NCI-H2081 treated with DMSO at 0.1 percent for 48 hours (cell line): ENCODE measurements around the gene RAB11FIP2.

Source experiments
- DNase-seq: peaks from one replicate; lab custom pipeline; 2025; lab: John Stamatoyannopoulos, UW

The RAB11FIP2 gene

DNA sequence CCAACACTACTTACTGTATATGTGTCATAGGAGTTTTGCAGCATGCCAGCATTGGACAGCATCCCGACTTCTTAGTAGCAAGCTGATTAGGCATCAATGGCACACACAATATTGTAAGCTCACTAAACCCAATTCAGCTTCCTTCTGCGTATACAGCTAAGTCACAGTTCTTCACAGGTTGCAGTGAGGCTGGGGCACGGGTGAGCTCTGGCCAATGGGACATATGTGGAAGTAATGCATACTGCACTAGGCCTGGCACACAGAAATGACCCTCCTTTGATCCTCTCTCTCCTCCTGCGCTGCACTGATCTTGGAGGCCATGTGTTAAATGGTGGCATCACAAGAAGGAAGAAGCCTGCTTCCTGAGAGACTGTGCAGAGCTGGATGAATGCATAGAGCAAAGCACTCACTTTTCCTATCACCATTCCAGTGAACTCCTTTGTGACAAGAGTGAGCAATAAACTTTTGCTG is 11.9 kb downstream of the RAB11FIP2 start:
- DNase-seq: no peak

DNA sequence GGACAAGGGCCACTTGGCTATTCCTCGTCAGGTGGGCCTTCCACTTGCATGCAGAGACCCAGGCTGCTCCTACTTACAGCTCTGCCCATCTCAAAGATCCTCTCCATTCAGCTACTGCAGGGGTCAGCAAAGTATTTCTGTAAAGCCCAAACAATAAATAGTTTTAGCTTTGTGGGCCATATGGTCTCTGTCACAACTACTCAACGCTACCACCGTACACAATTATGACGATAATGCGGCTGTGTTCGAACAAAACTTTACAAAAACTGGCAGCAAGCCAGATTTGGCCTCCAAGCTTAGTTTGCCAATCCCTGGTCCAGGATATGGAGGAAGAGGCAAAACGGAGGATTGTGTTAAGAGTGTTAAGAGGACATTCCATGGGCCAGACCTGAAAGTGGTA is 12.8 kb downstream of the RAB11FIP2 start:
- no peak for DNase-seq

DNA sequence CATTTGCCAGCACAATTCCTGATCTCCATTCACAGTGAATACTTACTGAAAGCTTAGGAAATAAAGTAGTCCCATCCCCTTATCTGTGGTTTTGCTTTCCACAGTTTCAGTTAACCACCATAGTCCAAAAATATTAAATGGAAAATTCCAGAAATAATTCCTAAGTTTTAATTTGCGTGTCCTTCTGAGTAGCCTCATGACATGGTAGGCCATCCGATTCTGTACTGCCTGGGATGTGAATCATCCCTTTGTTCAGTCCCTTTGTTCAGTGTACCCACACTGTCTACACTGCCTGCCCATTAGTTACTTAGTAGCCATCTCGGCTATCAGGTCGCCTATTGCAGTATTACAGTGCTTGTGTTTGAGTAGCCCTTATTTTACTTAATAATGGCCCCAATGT is 14.2 kb downstream of the RAB11FIP2 start:
- no peak for DNase-seq

DNA sequence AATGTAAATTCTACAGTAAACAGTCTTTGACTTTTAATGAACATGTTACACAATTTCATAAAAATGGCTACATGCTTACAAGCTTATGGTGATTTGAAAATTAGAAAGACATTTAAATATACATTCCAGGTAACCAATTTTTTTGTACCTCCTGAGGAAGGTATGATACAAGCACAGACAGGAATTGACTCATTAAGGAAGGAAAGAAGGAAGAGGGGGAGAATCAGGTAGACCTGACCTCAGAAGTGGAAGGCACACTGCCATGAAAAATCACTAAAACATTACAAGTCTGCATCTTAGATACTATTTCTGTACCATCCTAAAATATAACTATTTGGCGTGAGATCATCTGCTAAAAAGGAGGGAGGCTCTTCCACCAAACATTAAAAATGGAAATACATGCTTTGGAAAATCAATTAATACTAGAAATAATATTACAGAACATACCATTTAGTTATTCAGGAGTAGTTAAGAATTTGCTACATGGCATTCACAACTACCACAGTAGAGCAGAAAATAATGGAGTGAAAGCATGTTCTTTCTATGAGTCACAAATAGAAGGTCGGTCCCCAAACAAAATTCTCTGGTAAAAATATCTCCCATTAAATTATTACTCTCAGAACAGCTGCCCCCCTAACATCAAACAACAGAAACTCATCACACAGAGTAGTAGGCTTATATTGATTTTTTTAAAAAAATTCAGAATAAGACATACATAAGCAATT is 15.2 kb downstream of the RAB11FIP2 start:
- DNase-seq: no peak

DNA sequence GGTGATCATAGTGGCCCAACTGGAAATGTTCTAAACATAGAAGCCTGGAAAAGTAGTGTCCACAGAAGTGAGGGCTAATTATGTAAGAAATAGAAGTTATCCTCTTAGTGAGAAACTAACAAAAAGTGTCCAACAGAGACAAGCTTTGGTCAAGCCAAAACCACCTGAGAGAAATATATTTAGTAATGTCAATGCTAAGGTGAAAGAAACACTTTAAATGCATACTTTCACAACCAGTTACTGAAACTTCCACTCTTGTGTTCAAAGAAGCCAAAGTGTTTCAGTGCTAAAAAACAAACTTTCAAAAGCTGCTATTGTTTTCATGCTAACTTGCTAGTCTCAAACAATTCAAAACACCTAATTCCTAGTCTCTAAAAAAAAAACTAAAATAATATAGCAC is 18.1 kb downstream of the RAB11FIP2 start:
- no peak for DNase-seq

DNA sequence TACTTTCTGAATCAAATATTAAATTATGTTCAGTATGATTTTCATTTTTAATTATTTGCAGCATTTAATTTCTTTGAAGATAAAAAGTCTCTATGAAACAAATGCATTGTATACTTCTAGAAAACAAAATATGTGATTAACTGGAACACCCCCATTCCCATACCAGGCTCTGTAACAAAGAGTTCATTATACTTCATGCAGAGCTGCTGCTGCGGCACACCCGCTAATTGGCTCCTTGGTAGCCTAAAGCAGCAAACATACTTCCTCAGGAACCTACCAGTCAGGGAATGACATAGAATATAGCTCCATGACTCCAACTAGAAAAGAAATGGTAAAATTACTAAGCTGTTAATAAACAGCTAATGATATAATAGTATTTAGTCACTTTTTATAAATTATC is 19.3 kb downstream of the RAB11FIP2 start:
- no peak for DNase-seq

DNA sequence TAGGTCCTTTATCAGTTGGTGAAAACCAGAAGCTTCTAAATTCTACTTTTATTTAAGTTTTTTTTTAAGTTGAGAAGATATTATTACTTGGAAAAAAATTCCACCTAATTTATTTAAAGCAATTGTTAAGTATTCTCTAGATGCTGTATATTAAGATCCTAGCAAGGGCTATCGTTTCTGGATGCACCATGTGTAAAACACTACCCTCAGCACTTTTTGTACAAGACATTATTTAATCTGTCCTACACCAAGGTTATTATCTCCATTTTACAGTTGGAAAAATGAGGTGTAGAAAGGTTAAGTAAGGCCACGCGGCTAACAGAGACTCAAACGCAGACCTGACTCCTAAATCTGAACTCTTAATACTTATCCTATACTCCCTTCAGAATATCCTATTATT is 19.8 kb downstream of the RAB11FIP2 start:
- no peak for DNase-seq

DNA sequence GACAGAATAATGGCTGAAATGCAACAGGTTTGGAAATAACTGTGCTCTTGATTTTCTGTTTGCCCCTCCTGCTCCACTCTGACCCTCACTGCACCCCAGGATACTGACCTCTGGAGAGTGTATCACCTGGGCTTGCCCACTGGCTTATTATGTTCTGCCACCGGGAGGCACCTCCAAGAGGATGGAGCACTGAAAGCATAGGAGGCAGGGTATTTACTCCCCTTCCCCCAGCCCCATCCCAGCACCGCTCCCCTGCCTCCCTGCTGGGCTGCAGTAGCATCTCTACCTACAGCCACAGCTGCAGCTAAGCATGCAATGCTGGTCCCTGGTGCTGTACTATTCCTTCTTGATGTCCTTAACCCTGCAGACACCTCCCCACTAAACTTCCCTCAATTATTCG is 26.4 kb downstream of the RAB11FIP2 start:
- DNase-seq: no peak

DNA sequence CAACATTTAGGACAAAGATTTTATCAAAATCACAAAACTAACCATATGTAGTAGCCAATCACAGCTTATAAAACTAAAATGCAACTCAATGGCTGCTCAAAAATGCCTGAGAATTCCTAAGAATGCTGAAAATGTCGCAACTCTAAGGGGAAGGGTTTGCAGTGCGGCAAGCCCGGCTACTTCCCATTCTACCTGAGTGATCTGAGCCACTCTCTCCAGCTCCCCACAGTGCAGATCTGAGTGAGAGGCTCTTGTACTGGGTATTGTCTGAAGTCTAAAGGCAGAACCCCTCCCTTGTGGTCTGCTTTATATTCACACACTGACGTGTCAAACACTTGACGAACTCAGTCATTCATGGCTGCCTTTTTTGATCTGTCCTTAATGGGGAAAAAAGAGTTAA is 28.9 kb downstream of the RAB11FIP2 start:
- no peak for DNase-seq

DNA sequence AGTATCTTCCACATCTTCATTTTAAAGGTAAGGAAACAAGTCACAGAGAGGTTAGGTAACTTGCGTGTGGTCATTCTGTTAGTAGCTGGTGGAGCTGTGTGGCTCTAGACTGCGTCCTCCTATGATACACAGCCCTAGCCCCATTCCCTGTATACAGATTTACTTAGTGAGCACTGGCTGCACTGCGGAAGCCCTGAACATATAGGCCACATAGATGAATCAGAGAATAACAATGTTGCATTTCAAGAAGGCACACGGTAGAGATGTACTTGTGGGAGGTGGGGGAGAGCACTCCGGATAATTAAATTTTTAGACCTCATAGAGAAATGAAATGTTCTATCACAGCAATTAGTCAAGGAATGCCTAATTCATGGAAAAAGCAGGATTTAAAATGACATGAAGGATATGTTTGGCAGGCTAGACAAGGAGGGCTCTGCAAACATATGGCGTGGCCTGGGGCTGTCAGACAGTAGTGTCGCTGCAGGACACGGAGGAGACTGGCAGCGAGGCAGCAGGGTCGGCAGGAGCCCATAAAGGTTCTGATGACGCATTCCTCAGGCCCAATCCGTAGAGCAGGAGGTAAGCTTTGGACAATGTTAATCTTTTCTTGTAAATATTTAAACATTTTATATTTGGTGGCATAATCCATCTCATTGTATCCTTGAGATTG is 29.5 kb downstream of the RAB11FIP2 start:
- DNase-seq: no peak

DNA sequence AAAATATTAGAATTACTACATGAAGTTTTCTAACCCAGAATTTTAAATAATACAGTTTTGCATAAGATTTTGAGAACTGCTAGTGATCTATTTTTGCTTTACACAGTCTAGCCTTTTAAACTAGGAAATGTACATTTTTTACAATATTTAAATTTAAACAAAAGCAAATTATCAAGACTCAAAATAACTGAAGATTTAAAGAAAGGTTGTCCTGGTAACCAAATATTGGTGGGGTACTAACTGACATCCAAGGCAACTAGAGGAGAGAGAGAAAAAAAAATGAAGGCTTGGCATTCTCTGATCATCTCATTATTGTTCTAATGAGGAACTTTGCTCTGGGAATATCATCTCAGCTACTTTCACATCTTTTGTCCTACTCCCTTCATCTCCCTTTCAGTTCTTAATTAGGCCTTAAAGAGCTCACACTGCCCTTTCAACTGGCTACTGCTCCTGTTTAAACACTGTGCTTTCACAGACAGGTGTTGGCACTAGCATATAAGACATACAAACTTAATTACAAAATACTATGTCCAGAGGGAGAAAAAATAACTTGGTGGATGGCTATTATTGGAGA is 33.7 kb downstream of the RAB11FIP2 start:
- no peak for DNase-seq

DNA sequence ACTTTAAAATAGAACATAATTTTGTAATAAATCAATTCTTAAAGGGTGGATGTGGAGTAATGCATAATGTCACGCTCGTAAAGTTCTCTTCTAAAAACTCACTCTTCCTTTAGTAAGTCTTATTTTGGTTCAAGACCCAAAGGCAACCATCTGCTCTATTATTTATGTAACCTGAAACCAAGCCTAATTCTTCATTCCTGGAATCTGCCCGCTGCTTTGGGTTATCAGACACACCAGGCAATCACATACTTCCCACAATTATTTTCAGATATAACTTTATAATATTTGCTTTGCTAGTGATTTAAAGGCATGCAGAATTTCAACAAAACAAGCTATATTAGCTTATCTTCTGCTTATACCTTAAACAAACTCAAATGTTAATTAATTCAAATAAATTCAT is 39.0 kb downstream of the RAB11FIP2 start:
- DNase-seq: no peak

DNA sequence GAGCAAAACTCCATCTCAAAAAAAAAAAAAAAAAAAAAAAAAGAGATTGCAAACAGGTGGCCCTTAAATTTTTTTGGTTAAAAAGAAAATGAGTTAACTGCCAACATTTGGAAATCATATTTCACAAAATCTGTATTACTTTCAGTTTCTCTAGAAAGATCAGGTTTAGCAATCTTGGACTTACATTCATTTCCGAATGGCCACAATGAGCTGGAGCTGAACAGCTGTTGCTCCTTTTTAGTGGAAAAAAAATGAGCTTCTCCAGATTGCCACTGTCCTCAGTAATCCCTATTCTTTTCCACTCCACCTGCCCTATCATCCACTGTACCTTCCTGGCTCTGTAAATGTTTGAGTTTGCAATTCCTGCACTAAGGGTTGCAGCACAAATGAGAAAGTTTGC is 43.6 kb downstream of the RAB11FIP2 start:
- DNase-seq: no peak

DNA sequence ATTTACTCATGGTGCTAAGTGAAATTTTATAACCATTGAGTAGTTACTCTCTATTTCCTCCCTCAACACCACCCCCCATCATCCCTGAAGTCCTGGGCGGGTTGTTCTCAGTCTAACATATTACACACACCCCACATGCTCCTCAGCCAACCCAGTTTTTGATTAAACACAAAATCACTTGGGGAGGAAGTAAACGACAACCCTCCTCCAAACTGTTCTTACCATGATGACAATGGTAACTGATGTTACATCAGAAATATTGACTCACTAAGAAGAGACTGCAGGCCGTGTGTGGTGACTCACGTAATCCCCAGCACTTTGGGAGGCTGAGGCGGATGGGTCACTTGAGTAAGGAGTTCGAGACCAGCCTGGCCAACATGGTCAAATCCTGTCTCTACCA is 44.2 kb downstream of the RAB11FIP2 start:
- no peak for DNase-seq

DNA sequence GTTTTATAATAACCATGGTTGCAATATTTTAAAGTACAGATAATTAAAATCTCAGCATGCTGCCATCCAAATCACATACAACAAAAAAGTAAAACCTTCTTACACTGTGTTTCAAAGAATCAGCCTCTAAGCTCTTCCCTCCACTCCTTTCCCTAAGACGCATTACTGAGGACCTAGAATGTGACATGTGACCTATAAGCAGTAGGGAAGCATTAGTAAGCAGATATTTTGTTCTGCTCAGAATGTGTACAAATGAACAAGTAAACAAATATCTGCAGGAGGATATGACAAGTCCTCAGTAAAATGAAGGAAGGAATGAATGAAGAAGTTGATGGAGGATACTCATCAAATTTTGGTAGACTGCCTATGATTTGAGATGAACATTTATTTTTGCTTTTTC is 49.1 kb downstream of the RAB11FIP2 start:
- no peak for DNase-seq

DNA sequence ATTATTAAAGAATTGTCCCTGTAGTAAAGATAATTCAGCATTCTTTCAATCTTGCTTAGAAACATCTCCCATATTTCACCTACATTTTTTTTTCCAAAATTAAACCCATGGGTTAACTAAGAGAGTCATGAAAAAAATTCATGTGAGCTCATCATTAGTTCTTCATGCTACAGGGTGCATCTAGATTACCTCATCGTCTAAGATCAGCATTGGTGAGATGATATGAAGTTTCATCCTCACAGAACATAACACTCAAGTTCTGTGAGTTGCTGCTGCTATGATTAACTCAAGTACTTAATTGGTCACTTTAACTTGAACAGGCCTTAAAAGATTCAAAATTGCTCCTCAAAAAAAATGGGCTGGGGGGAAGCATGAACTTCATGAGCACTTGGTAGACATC is 50.0 kb downstream of the RAB11FIP2 start:
- no peak for DNase-seq

DNA sequence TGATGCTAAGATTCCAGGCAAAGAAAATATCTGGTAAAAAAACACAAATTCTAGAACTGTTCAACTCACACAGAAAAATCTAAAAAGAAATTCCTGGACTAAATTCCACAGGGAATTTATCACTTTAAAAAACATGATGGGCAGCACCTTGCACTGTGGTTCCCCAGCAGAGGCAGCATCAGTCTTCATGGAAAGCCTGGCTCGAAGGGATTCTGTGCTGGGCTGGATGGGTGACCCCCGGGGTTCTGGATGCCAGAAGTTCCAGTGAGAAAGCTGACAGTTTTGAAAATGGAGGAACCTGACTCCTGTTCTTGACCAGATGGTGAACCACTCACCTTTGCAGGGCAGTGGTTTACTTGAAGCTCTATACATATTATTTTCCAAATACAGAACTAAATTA is 52.0 kb downstream of the RAB11FIP2 start:
- DNase-seq: no peak

DNA sequence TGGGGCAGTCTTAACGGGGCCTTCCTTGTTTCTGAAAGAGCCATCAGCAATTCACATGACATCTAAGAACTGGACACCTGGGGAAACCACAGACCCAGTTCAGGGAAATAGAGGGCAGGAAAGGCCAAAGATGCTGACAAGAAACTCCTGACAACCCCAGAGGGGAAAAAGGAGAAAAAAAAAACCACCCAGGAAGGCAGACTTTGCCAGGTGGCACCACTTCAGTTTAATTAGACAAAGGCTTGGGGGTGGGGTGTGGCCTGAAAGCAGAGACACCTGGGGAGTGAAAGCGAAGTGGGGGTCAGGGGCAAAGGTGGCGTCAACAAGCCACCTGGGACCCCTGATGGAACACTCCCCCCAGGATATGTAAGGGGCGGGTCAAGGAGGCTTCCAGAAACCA is 53.6 kb downstream of the RAB11FIP2 start:
- DNase-seq: no peak

DNA sequence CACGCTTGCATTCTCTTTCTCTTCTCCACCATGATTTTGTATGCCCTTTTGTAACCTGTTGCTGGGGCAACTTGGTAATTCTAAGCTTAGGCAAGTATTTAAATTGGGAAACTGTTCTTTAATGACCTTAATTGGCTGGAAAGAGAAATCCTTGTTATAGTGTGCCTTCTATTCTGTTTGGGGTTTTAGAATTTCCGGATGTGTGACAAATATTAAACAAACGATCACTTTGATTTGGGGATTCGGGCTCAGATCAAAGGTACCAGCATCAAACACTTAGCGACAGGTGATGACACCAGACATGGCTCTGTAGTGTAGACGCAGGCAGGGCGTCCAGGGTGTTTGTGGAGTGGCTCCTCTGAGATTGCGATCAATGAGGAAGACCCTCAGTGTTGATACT is 55.0 kb downstream of the RAB11FIP2 start:
- no peak for DNase-seq

DNA sequence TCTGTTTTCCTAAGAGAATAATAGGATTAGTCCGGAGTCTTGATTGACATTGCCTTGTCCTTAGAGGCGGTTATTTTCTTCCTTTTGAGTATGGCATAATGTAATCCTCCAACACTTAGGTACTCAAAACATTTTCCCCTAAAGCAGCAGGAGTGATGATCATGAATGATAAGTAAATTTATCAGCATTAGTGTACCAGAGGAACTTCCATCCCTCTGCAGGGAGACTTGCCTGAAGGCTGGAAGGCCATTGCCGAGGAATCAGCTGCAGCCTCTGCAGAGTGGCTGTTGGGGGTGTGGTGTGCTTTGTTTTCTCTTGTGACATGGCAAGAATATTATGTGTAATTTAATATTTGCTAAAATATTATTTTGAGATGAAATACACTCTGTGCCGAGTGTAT is 56.8 kb downstream of the RAB11FIP2 start:
- no peak for DNase-seq

DNA sequence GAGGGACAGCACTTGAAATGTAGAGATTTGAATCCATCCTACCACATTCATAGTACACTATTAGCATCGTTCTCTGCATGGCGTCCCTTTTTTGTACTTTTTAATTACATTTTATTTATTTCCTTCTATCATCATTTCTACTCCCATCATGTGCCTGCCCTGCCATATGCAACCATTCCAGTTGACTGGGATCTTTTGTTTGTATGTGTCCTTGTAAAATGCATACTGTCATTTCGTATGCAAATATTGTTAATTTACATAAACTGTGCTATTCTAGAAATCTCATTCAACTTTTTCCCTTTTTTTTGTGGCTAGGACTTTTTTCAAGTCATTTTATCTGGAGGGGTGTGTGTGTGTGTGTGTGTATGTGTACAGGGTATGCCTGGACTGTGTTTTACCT is 57.9 kb downstream of the RAB11FIP2 start:
- no peak for DNase-seq

DNA sequence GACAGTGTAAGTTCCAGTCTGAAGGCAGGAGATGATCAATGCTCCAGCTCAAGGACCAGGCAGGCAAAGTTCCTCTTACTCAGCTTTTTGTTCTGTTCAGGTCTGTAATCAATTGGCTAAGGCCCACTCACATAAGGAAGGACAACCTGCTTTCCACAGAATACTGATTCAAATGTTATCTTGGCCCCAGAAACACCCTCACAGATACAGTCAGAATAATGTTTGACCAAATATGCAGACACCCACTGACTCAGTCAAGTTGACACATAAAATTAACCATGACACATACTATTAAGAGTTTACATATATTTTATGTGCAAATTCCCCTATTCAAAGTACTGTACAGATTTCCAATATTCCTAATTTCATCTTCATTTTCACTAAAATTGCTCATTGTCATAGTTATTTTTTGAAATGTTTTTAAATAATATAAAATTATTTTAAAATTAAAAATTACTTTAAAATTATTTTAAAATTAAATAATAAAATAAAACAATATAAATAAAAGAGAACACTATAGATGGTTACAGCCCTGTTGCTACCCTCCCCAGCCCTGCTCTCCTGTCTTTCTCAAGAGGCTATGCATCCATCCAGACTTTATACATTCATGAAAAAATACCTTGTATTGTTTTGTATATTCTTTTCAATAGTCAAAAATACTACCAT is 59.4 kb downstream of the RAB11FIP2 start:
- DNase-seq: no peak

DNA sequence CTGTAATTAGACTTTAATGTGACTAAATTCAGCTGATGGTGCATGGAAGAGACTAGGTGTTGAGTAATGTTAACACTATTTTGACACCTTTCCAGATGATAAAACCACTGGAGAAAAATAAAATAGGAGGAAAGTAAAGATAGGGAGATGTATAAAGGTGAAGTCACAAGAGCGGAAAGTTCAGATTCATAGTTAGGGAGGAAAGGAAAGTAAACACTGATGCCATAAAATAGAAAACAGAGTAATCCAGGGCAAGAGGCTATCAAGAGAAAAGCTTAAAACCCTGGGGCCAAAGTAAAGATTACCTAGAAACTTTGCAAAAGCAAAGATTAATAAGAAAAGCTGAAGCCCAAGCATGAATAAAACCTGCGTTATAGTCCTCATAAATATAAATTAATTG is 62.8 kb downstream of the RAB11FIP2 start:
- DNase-seq: no peak
